Measurements from ENCODE around the gene NEXMIF.

DNA sequence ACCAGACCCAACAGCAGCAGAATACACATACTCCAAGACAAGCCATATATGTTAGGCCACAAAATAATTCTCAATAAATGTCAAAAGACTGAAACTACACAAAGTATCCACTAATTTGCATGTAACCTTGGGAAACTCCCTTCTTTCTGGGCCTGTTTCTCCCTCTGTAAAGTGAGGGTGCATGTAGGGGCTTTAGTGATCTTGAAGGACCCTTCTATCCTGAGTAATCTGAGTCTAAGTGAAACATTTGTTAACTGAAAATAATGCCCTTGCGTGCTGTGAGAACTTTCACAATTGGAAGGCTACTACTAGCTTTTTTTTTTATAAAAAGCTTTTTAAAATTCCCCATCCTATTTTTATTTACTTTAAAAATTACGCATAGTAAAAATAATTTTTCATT lies 125.2 kb downstream of the NEXMIF start:
- no peak for TF ChIP-seq EP300 (IDR thresholded peaks at IDR 0.05)
- no peak for TF ChIP-seq POLR2A (IDR thresholded peaks at IDR 0.05)
- no peak for TF ChIP-seq CTCF (IDR thresholded peaks at IDR 0.05)
